ENCODE data around the gene CPE.

The CPE gene

DNA sequence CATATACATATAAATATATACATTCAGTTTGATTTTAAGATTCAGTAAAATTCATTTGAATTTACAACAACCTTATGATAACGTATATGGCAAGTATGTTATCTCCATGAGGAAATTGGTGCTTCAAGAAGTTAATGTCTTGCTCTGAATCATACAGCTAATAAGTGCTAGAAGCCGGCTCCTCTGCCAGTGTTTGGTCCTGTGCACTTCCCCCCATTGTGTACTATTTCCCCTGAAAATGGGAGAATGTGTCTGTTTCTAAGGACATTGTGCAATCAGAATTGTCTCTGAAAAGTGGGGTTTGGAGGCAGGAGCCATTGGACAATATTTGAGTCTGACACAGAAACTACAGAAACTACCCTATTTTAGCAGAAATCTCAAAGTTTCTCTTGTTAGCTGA, 135.9 kb downstream of the CPE start:
- TF ChIP-seq REST (IDR thresholded peaks at IDR 0.05; ENCODE audit: insufficient read depth in 1 of 2, low read depth in 2 of 2, low read length in 2 of 2), result no peak
- no peak for TF ChIP-seq FOXP2 (optimal IDR thresholded peaks at IDR 0.05; ENCODE audit: borderline replicate concordance, extremely low read depth, extremely low read length, insufficient read depth)
- TF ChIP-seq TAF1 (IDR thresholded peaks at IDR 0.05; ENCODE audit: borderline replicate concordance, insufficient read depth, low read length), result no peak
- no peak for TF ChIP-seq POLR2AphosphoS5 (IDR thresholded peaks at IDR 0.05; ENCODE audit: low read depth, low read length)
- TF ChIP-seq SIN3A (IDR thresholded peaks at IDR 0.05; ENCODE audit: borderline replicate concordance, insufficient read depth, low read length), result no peak

DNA sequence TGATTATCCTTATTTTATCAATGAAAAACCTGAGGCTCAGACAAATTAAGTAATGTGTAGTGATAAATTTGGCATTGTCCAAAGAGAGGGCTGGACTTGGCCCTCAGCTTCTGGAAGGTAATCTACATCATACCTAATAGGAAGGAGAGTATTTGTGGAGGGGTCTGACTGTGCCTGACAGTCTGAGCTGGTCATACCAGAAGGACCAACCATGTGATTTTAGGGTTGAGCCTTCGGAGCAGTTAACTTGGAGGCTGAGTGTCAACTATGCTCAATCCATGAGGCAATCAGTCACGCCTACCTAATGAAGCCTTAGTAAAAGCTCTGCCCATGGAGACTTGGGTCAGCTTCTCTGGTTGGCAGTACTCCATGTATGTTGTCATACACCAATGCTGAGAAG, 136.4 kb downstream of the CPE start:
- TF ChIP-seq POLR2AphosphoS5 (IDR thresholded peaks at IDR 0.05; ENCODE audit: low read depth, low read length) (no peak), TAF1 (IDR thresholded peaks at IDR 0.05; ENCODE audit: borderline replicate concordance, insufficient read depth, low read length) (no peak), FOXP2 (optimal IDR thresholded peaks at IDR 0.05; ENCODE audit: borderline replicate concordance, extremely low read depth, extremely low read length, insufficient read depth) (no peak), REST (IDR thresholded peaks at IDR 0.05; ENCODE audit: insufficient read depth in 1 of 2, low read depth in 2 of 2, low read length in 2 of 2) (no peak), SIN3A (IDR thresholded peaks at IDR 0.05; ENCODE audit: borderline replicate concordance, insufficient read depth, low read length) (no peak)

GRCh38 chr4:165516281-165516833, 137.5 kb downstream of the CPE start:
- TF ChIP-seq FOXP2 (optimal IDR thresholded peaks at IDR 0.05; ENCODE audit: borderline replicate concordance, extremely low read depth, extremely low read length, insufficient read depth), result no peak
- no peak for TF ChIP-seq REST (IDR thresholded peaks at IDR 0.05; ENCODE audit: insufficient read depth in 1 of 2, low read depth in 2 of 2, low read length in 2 of 2)
- TF ChIP-seq SIN3A (IDR thresholded peaks at IDR 0.05; ENCODE audit: borderline replicate concordance, insufficient read depth, low read length), result no peak
- no peak for TF ChIP-seq POLR2AphosphoS5 (IDR thresholded peaks at IDR 0.05; ENCODE audit: low read depth, low read length)
- no peak for TF ChIP-seq TAF1 (IDR thresholded peaks at IDR 0.05; ENCODE audit: borderline replicate concordance, insufficient read depth, low read length)

- TF ChIP-seq TAF1 (IDR thresholded peaks at IDR 0.05; ENCODE audit: borderline replicate concordance, insufficient read depth, low read length), result no peak
- no peak for TF ChIP-seq FOXP2 (optimal IDR thresholded peaks at IDR 0.05; ENCODE audit: borderline replicate concordance, extremely low read depth, extremely low read length, insufficient read depth)
- no peak for TF ChIP-seq POLR2AphosphoS5 (IDR thresholded peaks at IDR 0.05; ENCODE audit: low read depth, low read length)
- no peak for TF ChIP-seq REST (IDR thresholded peaks at IDR 0.05; ENCODE audit: insufficient read depth in 1 of 2, low read depth in 2 of 2, low read length in 2 of 2)
- TF ChIP-seq SIN3A (IDR thresholded peaks at IDR 0.05; ENCODE audit: borderline replicate concordance, insufficient read depth, low read length), result no peak
These were observed 138.4 kb downstream of the CPE start for GRCh38 chr4:165517216-165517615.

All from PFSK-1 (cell line).